ENCODE data around the gene CIB4.
"Not testable (repeated sequence)": the region's sequence is repeated elsewhere in the genome, so short reads cannot be mapped to it uniquely, and the experiment has no call there.

The CIB4 gene

DNA sequence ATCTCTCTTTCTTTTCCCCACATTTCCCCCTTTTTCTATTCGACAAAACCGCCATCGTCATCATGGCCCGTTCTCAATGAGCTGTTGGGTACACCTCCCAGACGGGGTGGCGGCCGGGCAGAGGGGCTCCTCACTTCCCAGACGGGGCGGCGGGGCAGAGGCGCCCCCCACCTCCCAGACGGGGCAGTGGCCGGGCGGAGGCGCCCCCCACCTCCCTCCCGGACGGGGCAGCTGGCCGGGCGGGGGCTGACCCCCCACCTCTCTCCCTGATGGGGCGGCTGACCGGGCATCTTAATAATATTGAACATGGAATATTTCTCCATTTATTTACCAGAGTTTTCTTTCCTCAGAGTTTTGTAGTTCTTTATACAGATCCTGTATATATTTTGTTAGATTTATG, 24.1 kb upstream of the CIB4 start:
- not testable (repeated sequence) for DNase-seq

DNA sequence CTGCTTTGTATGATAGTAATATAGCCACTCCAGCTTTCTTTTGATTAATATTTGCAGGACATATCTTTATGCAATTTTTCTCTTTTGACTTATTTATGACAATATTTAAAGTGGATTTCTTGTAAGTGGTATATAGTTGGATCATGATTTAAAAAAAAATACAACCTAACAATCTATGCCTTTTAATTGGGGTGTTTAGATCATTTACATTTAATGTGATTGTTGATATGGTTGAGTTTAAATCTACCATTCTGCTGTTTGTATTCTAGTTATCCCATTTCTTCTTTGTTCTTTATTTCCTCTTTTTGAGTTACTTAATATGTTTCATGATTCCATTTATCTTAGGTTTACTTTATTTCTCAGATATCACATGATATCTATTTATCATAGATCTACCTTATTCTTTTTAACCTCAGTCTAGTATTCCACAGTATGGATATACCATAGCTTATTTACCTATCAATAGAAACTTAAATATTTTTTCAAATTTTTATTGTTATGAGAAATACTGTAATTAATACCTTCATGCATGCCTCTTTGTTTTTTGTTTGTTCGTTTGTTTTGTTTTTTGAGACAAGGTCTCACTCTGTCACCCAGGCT, 19.3 kb upstream of the CIB4 start:
- DNase-seq: no peak

GRCh38 chr2:26658691-26659346, 17.7 kb upstream of the CIB4 start:
- DNase-seq: no peak

DNA sequence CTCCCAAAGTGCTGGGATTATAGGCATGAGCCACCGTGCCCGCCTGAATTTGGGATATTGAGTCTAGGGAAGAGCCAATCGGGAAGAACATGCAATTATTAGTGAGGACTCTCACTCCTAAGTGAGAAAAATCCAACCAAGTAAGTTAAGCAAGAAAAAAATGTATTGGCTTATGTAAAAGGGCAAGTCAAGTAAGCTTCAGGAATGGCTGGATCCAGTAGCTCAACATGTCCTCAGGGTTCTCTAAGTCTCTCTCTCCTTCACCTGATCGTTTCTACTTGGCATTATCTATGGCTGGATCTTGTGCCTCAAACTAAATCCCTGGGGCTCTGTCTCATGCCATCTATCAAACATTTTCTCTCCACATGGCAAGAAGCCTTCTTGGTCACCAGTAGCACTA, 16.1 kb upstream of the CIB4 start:
- DNase-seq: no peak

GRCh38 chr2:26655611-26656195, 14.5 kb upstream of the CIB4 start:
- no peak for DNase-seq

DNA sequence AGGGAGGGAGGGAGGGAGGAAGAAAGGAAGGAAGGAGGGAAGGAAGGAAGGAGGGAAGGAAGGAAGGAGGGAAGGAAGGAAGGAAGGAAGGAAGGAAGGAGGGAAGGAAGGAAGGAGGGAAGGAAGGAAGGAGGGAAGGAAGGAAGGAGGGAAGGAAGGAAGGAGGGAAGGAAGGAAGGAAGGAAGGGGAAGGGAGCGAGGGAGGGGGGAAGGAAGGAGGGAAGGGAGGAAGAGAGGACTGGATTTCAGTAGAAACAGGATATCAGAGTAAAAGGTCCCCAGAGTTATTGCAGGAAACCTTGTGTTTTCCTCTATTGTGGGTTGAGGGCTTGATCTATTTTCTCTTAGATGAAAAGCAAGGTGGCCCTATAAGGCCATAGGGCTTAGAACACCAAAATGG, 14.0 kb upstream of the CIB4 start:
- DNase-seq: not testable (repeated sequence)

GRCh38 chr2:26654061-26654340, 12.8 kb upstream of the CIB4 start:
- DNase-seq: no peak

DNA sequence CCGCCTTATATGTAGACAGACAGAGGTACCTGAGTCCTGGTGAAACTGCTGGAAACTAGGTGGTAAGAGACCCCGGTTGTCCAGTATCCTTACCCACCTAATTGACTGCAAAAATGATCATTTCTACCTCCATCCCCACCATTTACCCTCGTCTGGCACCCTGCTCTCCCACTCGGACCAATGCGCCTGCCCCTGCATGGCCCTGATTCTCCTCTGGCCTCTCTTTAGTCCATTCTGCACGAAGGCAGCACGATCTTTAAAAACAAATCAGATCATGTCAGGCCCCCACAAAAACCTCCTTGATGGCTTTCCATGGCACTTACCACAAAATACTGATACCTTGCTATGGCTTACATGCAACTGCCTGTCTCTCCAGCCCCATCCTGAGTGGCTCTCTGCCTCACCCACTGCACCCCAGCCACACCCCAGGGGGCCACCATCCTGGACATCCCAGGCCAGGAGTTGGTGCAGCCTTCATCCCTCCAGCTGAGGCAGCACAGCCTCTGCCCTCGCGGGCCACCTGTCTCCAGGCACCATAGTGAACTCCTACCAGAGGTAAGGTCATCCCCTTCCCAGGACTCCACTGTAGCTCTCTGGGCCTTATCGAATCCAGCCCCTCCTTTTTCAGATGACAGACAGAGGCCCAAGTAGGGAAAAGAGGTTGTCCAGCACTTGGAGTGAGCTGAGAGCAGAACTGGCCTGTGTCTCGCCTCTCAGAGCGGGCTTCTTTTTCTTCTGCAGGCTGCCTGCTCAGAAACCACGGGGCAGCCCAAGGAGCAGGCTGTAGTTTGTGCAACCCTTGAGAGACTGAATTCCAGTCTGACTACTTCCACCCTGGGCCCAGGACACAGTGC, 12.3 kb upstream of the CIB4 start:
- DNase-seq: no peak

DNA sequence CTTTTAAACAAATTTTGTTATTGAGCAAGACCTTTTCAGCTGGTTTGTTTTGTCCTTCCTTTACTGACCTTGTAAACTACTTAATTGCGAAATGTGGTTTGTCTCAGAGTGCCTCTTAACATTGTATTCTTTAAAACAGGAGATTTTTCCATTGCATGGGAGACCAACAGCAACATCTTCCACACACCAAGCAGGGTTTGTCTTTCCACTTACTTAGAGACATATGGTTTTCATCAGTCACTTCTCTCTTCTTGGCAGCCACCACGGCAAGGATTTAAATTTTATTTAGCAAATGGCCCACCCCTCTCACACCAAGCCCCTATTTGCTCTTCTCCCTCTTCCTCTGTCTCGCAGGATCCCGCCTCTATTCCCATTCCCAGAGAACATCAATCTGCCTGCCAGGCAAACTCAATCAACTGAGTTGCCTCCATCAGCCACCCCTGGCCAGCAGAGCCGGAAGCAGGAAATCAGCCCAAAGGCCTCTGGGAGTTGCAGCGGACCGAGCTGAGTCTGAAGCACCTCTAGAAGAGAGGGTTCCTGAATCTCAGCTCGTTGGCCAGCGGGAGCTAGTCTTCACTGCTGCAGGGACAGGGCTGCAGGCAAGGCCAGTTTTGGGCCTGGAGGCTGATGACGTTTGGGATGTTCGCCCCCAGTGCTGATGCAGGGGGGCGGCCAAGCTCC, 11.3 kb upstream of the CIB4 start:
- no peak for DNase-seq

- no peak for DNase-seq
Observed at GRCh38 chr2:26651799-26652198, 10.6 kb upstream of the CIB4 start.

- DNase-seq: no peak
Observed at GRCh38 chr2:26651470-26651771, 10.3 kb upstream of the CIB4 start.

DNA sequence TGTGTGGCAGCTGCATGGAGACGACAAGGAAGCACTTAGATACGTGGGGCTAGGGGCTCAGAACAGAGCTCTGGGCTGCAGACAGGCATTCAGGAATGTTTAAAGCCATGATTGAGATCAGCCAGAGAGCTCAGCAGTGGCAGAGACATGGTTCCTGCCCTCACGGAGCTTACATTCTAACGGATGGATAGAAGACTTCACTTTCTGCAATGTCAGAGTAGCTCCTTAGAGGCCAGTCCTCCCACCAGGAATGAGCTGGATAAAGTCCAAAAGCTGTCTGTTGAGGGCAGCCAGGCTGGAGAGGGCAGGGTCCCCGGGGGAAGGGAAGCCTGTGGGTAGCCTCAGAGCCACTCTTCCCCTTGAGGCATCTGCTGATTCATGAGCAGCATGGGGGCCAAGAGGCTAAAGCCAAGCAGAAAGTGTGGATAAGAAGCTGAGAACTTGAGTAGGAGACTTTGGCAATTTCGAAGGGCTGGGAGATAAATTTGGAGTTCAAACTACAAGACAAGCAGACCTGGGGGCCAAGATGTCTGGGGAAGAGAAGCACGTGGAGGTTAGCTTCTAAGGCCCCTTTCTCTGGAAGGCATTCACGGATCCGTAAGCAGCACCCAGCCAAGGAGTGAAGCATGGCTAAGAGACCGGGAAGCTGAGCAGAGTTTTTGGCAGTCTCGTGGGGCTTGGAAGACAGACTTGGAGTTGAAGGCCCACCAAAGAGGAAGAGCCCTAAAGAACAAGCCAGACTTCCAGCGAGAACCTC, 9.7 kb upstream of the CIB4 start:
- no peak for DNase-seq

DNA sequence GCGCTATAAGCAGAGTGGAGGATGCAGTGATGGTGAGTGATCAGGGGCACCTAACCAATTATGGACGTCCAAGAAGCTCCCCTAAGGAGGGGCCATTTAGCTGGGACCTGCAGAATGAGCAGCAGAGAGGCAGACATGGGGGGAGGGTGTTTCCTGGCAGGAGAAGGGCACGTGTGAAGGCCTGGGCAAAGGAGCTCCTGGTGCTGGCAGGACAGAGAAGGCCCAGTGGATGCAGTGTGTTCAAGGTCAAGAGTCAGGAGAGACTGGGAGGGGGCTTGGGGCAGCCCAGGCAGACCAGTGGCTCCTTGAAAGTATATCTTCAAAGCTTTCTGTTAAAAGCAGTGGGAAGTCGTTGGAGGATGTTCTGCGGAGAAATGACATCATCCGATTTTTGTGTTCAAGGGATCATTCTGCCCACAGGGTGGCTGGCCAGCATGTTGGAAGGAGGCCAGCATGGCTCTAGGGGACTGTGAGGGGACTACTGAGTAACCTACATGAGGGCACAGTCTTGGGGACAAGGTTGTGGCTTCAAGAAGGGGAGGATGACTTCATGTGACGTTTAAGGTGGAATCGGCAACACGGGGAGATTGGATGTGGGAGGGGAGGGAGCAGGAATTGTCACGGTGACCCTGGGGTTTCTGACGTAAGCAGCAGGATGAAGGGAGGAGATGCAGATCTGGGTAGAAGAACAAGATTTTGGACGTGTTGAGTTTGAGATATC, 9.0 kb upstream of the CIB4 start:
- DNase-seq: no peak

DNA sequence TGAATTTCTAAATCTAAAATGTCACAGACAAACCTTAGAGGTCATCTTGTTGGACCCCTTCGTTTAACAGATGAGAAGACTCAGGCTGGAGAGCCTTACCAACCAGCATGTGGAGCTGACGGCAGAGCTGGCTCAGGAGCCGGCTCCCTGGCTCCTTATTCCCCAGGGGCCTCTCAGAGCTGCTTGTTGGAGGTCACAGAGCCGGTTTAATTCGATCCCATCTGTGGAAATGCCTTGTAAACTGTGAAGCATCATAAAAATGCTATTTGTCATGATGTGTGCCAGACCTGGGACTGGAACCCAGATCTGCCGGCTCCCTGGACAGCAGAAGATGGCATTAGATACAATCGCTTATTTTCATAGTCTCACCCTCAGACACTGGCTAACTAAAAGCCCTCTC, 8.2 kb upstream of the CIB4 start:
- DNase-seq: no peak

DNA sequence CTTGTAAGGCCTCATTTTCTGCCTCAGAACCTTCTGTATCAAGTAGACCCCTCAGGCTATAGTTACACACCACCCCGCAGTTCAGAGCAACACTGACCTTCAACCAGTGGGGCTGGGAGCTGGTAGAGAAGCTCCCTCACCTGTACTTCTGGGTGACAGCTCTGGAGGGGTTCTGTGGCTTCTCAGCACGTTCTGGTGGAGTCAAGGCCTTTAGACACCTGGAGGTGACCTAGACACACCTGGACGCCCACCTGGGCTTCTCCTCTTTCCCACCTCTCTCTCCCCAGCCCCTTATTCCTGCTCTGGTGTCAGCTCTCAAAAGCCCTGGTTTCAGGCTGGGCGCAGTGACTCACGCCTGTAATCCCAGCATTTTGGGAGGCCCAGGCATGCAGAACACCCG, 7.3 kb upstream of the CIB4 start:
- no peak for DNase-seq

GRCh38 chr2:26647981-26648380, 6.8 kb upstream of the CIB4 start:
- DNase-seq: no peak

GRCh38 chr2:26646986-26647672, 6.0 kb upstream of the CIB4 start:
- no peak for DNase-seq

GRCh38 chr2:26645762-26646161, 4.6 kb upstream of the CIB4 start:
- DNase-seq: no peak

DNA sequence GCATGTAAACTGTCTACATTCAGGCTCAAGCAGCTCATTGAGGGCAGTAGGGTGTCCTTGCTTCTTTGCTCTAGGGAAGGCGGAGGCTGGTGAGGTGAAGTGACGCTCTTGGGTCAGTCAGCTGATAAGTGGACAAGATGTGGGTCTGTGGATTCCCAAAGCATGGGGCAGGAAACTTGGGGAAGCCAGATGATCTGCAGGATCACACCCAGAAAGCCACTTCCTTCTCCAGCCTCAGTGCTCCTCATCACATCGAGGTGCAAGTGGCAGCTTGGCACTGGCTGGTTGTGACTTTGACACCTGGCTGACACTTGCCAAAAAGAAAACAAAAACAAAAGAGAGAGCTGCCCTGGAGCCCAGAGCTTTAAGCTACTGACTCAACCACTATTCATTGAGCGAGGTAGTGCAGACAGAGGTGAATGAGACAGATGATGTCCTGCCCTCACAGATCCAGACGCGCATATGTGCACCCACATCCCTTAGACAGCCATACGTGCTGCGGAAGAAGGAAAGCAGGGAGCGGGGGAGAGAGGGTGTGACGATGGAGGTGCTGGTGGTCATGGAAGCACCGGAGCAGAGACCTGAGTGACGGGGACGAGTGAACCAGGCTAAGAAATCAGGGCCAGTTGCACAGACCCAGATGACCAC, 3.1 kb upstream of the CIB4 start:
- no peak for DNase-seq

- DNase-seq: no peak
Observed at GRCh38 chr2:26642429-26642828, 1.3 kb upstream of the CIB4 start.

DNA sequence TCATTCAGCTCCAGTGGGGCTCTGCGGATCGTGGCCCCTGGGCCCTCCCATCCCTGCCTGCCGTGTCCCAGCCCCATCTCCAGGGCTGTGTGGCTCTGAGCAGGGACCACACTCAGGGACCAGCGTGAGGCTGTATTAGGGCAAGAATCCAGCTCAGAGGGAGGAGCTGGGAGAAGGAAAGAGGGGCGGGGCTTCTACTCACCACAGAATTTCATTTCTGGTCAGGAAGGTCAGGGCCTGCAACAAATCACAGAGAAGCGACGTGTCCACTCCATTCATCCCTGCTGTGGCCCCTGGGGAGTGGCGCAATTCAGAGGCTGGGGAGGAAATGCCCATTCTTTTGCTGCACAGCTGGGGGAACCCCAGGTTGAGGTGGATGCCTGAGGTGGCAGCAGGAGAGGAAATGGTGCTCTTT, 828 bp downstream of the CIB4 start:
- DNase-seq: no peak
